ENCODE results near the gene KCTD16. TPM values are rescaled to one million over a fixed set of nuclear protein-coding genes. Genes with fewer than 3 reads are reported as not detected.

Gene KCTD16
- total and polyA plus RNA-seq, 11 donors = 0.02 to 0.32 (median 0.12) TPM; not detected in 3

GRCh38 chr5:144196612-144197011, 25.9 kb downstream of the KCTD16 start:
- TF ChIP-seq POLR2A (IDR thresholded peaks at IDR 0.05) (no peak), CTCF (IDR thresholded peaks at IDR 0.05) (no peak)
- H3K27me3 ChIP-seq = peaks cover 0 to 27% (median 7%) of the 10 kb centered on the region in 9 donors
- no peaks in the 10 kb centered on the region for H3K9me3 ChIP-seq
- ATAC-seq (no peak), DNase-seq (no peak)
- intact Hi-C loops (cut with DNase I) = no loop called here
- 86 to 100% (median 89%) methylated on average over 1 of the region's 1 CpG for WGBS, 4 donors
- H3K4me3 ChIP-seq = no peak overlapping the region
- no peak overlapping the region for H3K27ac ChIP-seq
- H3K36me3 ChIP-seq = no peaks in the 10 kb centered on the region
- peaks cover 0 to 4% (median 0%) of the 10 kb centered on the region in 12 donors for H3K4me1 ChIP-seq

GRCh38 chr5:144198386-144198785, 27.7 kb downstream of the KCTD16 start:
- no peak for ATAC-seq
- TF ChIP-seq CTCF (IDR thresholded peaks at IDR 0.05) (no peak), POLR2A (IDR thresholded peaks at IDR 0.05) (no peak)
- peaks cover 0 to 6% (median 0%) of the 10 kb centered on the region in 12 donors for H3K4me1 ChIP-seq
- H3K27me3 ChIP-seq = peaks cover 0 to 29% (median 7%) of the 10 kb centered on the region in 9 donors
- no peak overlapping the region for H3K27ac ChIP-seq
- DNase-seq = no peak
- no peak overlapping the region for H3K4me3 ChIP-seq
- H3K9me3 ChIP-seq = no peaks in the 10 kb centered on the region
- WGBS, 4 donors = 82 to 88% (median 83%) methylated on average over 3 of the region's 3 CpGs
- no peaks in the 10 kb centered on the region for H3K36me3 ChIP-seq
- intact Hi-C loops (cut with DNase I) = no loop called here

- ATAC-seq = no peak
- Histone ChIP-seq H3K36me3 (no peaks in the 10 kb centered on the region), H3K4me3 (no peak overlapping the region), H3K4me1 (peaks cover 0 to 16% (median 5%) of the 10 kb centered on the region in 12 donors), H3K27me3 (peaks cover 3 to 48% (median 28%) of the 10 kb centered on the region in 9 donors), H3K27ac (no peak overlapping the region), H3K9me3 (no peaks in the 10 kb centered on the region)
- DNase-seq = no peak
- no peak for TF ChIP-seq CTCF (IDR thresholded peaks at IDR 0.05)
- TF ChIP-seq POLR2A (IDR thresholded peaks at IDR 0.05) = no peak
- WGBS, 4 donors = 45 to 56% (median 53%) methylated on average over 5 of the region's 5 CpGs
- intact Hi-C loops (cut with DNase I) = loop anchor here (5.0 to 10.0 kb wide), 15 partner anchors 183 to 1933 kb away; no protein-coding TSS in a partner anchor
These were observed 30.9 kb downstream of the KCTD16 start for GRCh38 chr5:144201588-144201987.

GRCh38 chr5:144202072-144202471, 31.4 kb downstream of the KCTD16 start:
- WGBS, 4 donors = 11 to 26% (median 20%) methylated on average over 10 of the region's 10 CpGs
- Histone ChIP-seq H3K27me3 (peaks cover 5 to 53% (median 33%) of the 10 kb centered on the region in 9 donors), H3K9me3 (no peaks in the 10 kb centered on the region), H3K4me1 (peaks cover 0 to 16% (median 5%) of the 10 kb centered on the region in 12 donors), H3K36me3 (no peaks in the 10 kb centered on the region), H3K27ac (no peak overlapping the region), H3K4me3 (no peak overlapping the region)
- peak in 3 of 4 donors; percentile 41 to 49 (median 42) for ATAC-seq
- TF ChIP-seq POLR2A (IDR thresholded peaks at IDR 0.05) (no peak), CTCF (IDR thresholded peaks at IDR 0.05) (no peak)
- no peak for DNase-seq
- intact Hi-C loops (cut with DNase I) = loop anchor here (2.0 to 10.0 kb wide), 16 partner anchors 183 to 1933 kb away; no protein-coding TSS in a partner anchor

Data from heart left ventricle (tissue), 16 donors.